Peyer's patch (tissue), 4 donors: ENCODE measurements around the gene MAPK1.

Experiments
- CTCF ChIP-seq, 6 experiments: fragments of 450-650 bp in 4 of 6; fragments of 200-600 bp in 2 of 6; sonication (generic) in 1 of 6; IDR thresholded peaks; one replicate each; pipeline ENCODE4 v1.5.1; 2017 to 2019; ENCODE audit warnings: antibody characterized with exemption in 6 of 6, mild to moderate bottlenecking in 3 of 6, moderate library complexity in 1 of 6
- POLR2A ChIP-seq, 2 donors: fragments of 450-650 bp; IDR thresholded peaks; one replicate each; pipeline ENCODE4 v1.5.1; 2017; ENCODE audit warnings: antibody characterized with exemption in 2 of 2, mild to moderate bottlenecking in 2 of 2, moderate library complexity in 2 of 2

- TF ChIP-seq CTCF (IDR thresholded peaks at IDR 0.05) (no peak), POLR2A (IDR thresholded peaks at IDR 0.05) (no peak)
Observed at GRCh38 chr22:21745948-21746347, 121.5 kb downstream of the MAPK1 start.
